Activated CD4-positive, alpha-beta T cell treated with anti-CD3 and anti-CD28 coated beads, Interleukin-2, amount 10 ng/mL, durations not matched to agents 7 days and 5 days (primary cell): ENCODE results near the gene ASB18. TPM values are rescaled to one million over a fixed set of nuclear protein-coding genes. Genes with fewer than 3 reads are reported as not detected.
"Not testable (repeated sequence)": the region's sequence is repeated elsewhere in the genome, so short reads cannot be mapped to it uniquely, and the experiment has no call there.

ENCODE experiments used
- CTCF ChIA-PET: fragments of 350-600 bp; sonication (Branson Sonifier 250); formaldehyde crosslinking; loops from one replicate; lab custom pipeline; 2021; ENCODE audit warnings: antibody characterized with exemption; lab: Charles Lee
- POLR2A ChIA-PET: fragments of 350-600 bp; sonication (Branson Sonifier 250); formaldehyde crosslinking; loops from one replicate; lab custom pipeline; 2021; ENCODE audit warnings: antibody characterized with exemption; lab: Charles Lee
- DNase-seq: peaks from one replicate; pipeline ENCODE4 v3.0.0-alpha.2; 2020
- H3K27ac Mint-ChIP-seq: one replicate; pipeline ENCODE4 v1.8.0; 2021; ENCODE audit warnings: mild to moderate bottlenecking, moderate library complexity, mixed read lengths
- H3K27me3 Mint-ChIP-seq: one replicate; pipeline ENCODE4 v1.8.0; 2021; ENCODE audit warnings: mixed read lengths
- H3K36me3 Mint-ChIP-seq: one replicate; pipeline ENCODE4 v1.8.0; 2021; ENCODE audit warnings: low read depth, mixed read lengths
- H3K4me1 Mint-ChIP-seq: one replicate; pipeline ENCODE4 v1.8.0; 2021; ENCODE audit warnings: mixed read lengths
- H3K4me3 Mint-ChIP-seq: one replicate; pipeline ENCODE4 v1.8.0; 2021; ENCODE audit warnings: mild to moderate bottlenecking, moderate library complexity, mixed read lengths
- H3K9me3 Mint-ChIP-seq: one replicate; pipeline ENCODE4 v1.8.0; 2021; ENCODE audit warnings: mixed read lengths
- total RNA-seq, 2 experiments: library from RNA; stranded (reverse); gene quantifications; one replicate each; pipeline ENCODE4 v1.2.3, GENCODE V29; 2021

Gene ASB18
- total RNA-seq, 2 experiments from 2014 or later: not detected

GRCh38 chr2:236271851-236272250, 7.6 kb upstream of the ASB18 start:
- Mint-ChIP-seq H3K27me3 (no peaks in the 10 kb centered on the region), H3K4me1 (no peaks in the 10 kb centered on the region), H3K36me3 (no peaks in the 10 kb centered on the region), H3K27ac (no peak overlapping the region), H3K9me3 (peaks cover 9% of the 10 kb centered on the region), H3K4me3 (no peak overlapping the region)
- ChIA-PET CTCF (no interaction called here), POLR2A (no interaction called here)
- no peak for DNase-seq

- H3K27me3 Mint-ChIP-seq, DNase-seq, CTCF ChIA-PET, H3K9me3 Mint-ChIP-seq, H3K4me3 Mint-ChIP-seq, H3K36me3 Mint-ChIP-seq, POLR2A ChIA-PET, H3K27ac Mint-ChIP-seq, H3K4me1 Mint-ChIP-seq: not testable (repeated sequence)
Measured at GRCh38 chr2:236269876-236270275, 5.7 kb upstream of the ASB18 start.

GRCh38 chr2:236265675-236266074, 1.5 kb upstream of the ASB18 start:
- no peaks in the 10 kb centered on the region for H3K4me1 Mint-ChIP-seq
- POLR2A ChIA-PET: no interaction called here
- peaks cover 2% of the 10 kb centered on the region for H3K27me3 Mint-ChIP-seq
- no peak overlapping the region for H3K27ac Mint-ChIP-seq
- no peak overlapping the region for H3K4me3 Mint-ChIP-seq
- no peaks in the 10 kb centered on the region for H3K36me3 Mint-ChIP-seq
- no peak for DNase-seq
- H3K9me3 Mint-ChIP-seq: peaks cover 12% of the 10 kb centered on the region
- CTCF ChIA-PET: no interaction called here

GRCh38 chr2:236262238-236262637, 2.0 kb downstream of the ASB18 start:
- Mint-ChIP-seq H3K27me3 (peaks cover 2% of the 10 kb centered on the region), H3K4me1 (no peaks in the 10 kb centered on the region)
- POLR2A ChIA-PET: no interaction called here

GRCh38 chr2:236261452-236261851, 2.8 kb downstream of the ASB18 start:
- Mint-ChIP-seq H3K4me1 (no peaks in the 10 kb centered on the region), H3K27ac (no peak overlapping the region), H3K36me3 (no peaks in the 10 kb centered on the region), H3K27me3 (no peaks in the 10 kb centered on the region), H3K9me3 (peaks cover 6% of the 10 kb centered on the region), H3K4me3 (no peak overlapping the region)
- POLR2A ChIA-PET: no interaction called here
- CTCF ChIA-PET: no interaction called here
- DNase-seq: no peak

More at GRCh38 chr2:236262238-236262637, 2.0 kb downstream of the ASB18 start:
- Mint-ChIP-seq H3K36me3 (no peaks in the 10 kb centered on the region), H3K27ac (no peak overlapping the region), H3K9me3 (peaks cover 6% of the 10 kb centered on the region), H3K4me3 (no peak overlapping the region)
- DNase-seq: no peak
- CTCF ChIA-PET: no interaction called here

GRCh38 chr2:236259371-236259770, 4.8 kb downstream of the ASB18 start:
- Mint-ChIP-seq H3K9me3 (peaks cover 6% of the 10 kb centered on the region), H3K4me3 (no peak overlapping the region), H3K4me1 (no peaks in the 10 kb centered on the region), H3K27ac (no peak overlapping the region), H3K36me3 (no peaks in the 10 kb centered on the region), H3K27me3 (no peaks in the 10 kb centered on the region)
- no peak for DNase-seq
- POLR2A ChIA-PET: no interaction called here
- CTCF ChIA-PET: no interaction called here

- H3K27me3 Mint-ChIP-seq: no peaks in the 10 kb centered on the region
- ChIA-PET POLR2A (no interaction called here), CTCF (no interaction called here)
- no peak overlapping the region for H3K4me3 Mint-ChIP-seq
- no peaks in the 10 kb centered on the region for H3K36me3 Mint-ChIP-seq
- no peaks in the 10 kb centered on the region for H3K4me1 Mint-ChIP-seq
- peaks cover 6% of the 10 kb centered on the region for H3K9me3 Mint-ChIP-seq
- no peak overlapping the region for H3K27ac Mint-ChIP-seq
- DNase-seq: no peak
Measured at GRCh38 chr2:236257575-236257974, 6.6 kb downstream of the ASB18 start.

GRCh38 chr2:236257136-236257535, 7.1 kb downstream of the ASB18 start:
- H3K36me3 Mint-ChIP-seq: no peaks in the 10 kb centered on the region
- H3K4me3 Mint-ChIP-seq: no peak overlapping the region
- no peaks in the 10 kb centered on the region for H3K4me1 Mint-ChIP-seq
- no peak for DNase-seq
- peaks cover 6% of the 10 kb centered on the region for H3K9me3 Mint-ChIP-seq
- ChIA-PET POLR2A (no interaction called here), CTCF (no interaction called here)
- H3K27ac Mint-ChIP-seq: no peak overlapping the region
- H3K27me3 Mint-ChIP-seq: no peaks in the 10 kb centered on the region

- DNase-seq: no peak
- ChIA-PET CTCF (no interaction called here), POLR2A (no interaction called here)
- Mint-ChIP-seq H3K27me3 (no peaks in the 10 kb centered on the region), H3K4me1 (no peaks in the 10 kb centered on the region), H3K36me3 (no peaks in the 10 kb centered on the region), H3K4me3 (no peak overlapping the region), H3K9me3 (peaks cover 4% of the 10 kb centered on the region), H3K27ac (no peak overlapping the region)
Measured at GRCh38 chr2:236256366-236256985, 7.7 kb downstream of the ASB18 start.

GRCh38 chr2:236254674-236255073, 9.5 kb downstream of the ASB18 start:
- Mint-ChIP-seq H3K4me1 (no peaks in the 10 kb centered on the region), H3K9me3 (no peaks in the 10 kb centered on the region), H3K4me3 (no peak overlapping the region), H3K27me3 (peaks cover 7% of the 10 kb centered on the region), H3K36me3 (no peaks in the 10 kb centered on the region), H3K27ac (no peak overlapping the region)
- ChIA-PET CTCF (no interaction called here), POLR2A (no interaction called here)
- DNase-seq: no peak

- DNase-seq: no peak
- H3K27me3 Mint-ChIP-seq: peaks cover 12% of the 10 kb centered on the region
- H3K9me3 Mint-ChIP-seq: no peaks in the 10 kb centered on the region
- POLR2A ChIA-PET: no interaction called here
- no peak overlapping the region for H3K4me3 Mint-ChIP-seq
- CTCF ChIA-PET: no interaction called here
- no peaks in the 10 kb centered on the region for H3K36me3 Mint-ChIP-seq
- no peaks in the 10 kb centered on the region for H3K4me1 Mint-ChIP-seq
- no peak overlapping the region for H3K27ac Mint-ChIP-seq
Measured at GRCh38 chr2:236254001-236254400, 10.2 kb downstream of the ASB18 start.

- H3K4me1 Mint-ChIP-seq: no peaks in the 10 kb centered on the region
- H3K36me3 Mint-ChIP-seq: no peaks in the 10 kb centered on the region
- POLR2A ChIA-PET: no interaction called here
- no peaks in the 10 kb centered on the region for H3K9me3 Mint-ChIP-seq
- peaks cover 12% of the 10 kb centered on the region for H3K27me3 Mint-ChIP-seq
- DNase-seq: no peak
- H3K4me3 Mint-ChIP-seq: no peak overlapping the region
- H3K27ac Mint-ChIP-seq: no peak overlapping the region
- CTCF ChIA-PET: no interaction called here
Measured at GRCh38 chr2:236252602-236253001, 11.6 kb downstream of the ASB18 start.

GRCh38 chr2:236250909-236251579, 13.2 kb downstream of the ASB18 start:
- Mint-ChIP-seq H3K9me3 (no peaks in the 10 kb centered on the region), H3K4me1 (no peaks in the 10 kb centered on the region), H3K36me3 (no peaks in the 10 kb centered on the region), H3K27ac (no peak overlapping the region), H3K4me3 (no peak overlapping the region), H3K27me3 (peaks cover 12% of the 10 kb centered on the region)
- DNase-seq: no peak
- ChIA-PET CTCF (no interaction called here), POLR2A (no interaction called here)

GRCh38 chr2:236250286-236250685, 13.9 kb downstream of the ASB18 start:
- H3K27me3 Mint-ChIP-seq: peaks cover 12% of the 10 kb centered on the region
- ChIA-PET CTCF (no interaction called here), POLR2A (no interaction called here)
- DNase-seq: no peak
- H3K9me3 Mint-ChIP-seq: no peaks in the 10 kb centered on the region
- H3K4me3 Mint-ChIP-seq: no peak overlapping the region
- no peaks in the 10 kb centered on the region for H3K4me1 Mint-ChIP-seq
- no peaks in the 10 kb centered on the region for H3K36me3 Mint-ChIP-seq
- no peak overlapping the region for H3K27ac Mint-ChIP-seq
